Measurements from ENCODE around the gene DRAM1.

DNA sequence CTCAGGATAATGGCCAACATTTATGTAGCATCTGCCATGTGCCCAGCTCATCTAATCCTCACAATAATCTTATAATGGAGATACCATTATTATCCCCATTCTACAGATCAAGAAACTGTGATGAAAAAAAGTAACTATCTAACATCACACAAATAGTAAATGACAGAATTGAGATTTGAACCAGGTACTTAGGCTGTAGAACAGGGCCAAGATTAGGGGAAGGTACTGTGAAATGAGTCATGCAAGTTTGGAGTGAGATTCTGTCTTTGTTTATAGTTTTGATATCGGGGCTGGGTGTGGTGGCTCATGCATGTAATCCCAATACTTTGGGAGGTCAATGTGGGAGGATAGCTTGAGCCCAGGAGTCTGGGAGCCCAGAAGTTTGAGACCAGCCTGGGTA lies 45.4 kb upstream of the DRAM1 start:
- no peak for TF ChIP-seq EGR1 (conservative IDR thresholded peaks at IDR 0.05)
- no peak for TF ChIP-seq EZH2 (IDR thresholded peaks at IDR 0.05; ENCODE audit: borderline replicate concordance, low read depth, low read length)
- TF ChIP-seq, protein P1, sequence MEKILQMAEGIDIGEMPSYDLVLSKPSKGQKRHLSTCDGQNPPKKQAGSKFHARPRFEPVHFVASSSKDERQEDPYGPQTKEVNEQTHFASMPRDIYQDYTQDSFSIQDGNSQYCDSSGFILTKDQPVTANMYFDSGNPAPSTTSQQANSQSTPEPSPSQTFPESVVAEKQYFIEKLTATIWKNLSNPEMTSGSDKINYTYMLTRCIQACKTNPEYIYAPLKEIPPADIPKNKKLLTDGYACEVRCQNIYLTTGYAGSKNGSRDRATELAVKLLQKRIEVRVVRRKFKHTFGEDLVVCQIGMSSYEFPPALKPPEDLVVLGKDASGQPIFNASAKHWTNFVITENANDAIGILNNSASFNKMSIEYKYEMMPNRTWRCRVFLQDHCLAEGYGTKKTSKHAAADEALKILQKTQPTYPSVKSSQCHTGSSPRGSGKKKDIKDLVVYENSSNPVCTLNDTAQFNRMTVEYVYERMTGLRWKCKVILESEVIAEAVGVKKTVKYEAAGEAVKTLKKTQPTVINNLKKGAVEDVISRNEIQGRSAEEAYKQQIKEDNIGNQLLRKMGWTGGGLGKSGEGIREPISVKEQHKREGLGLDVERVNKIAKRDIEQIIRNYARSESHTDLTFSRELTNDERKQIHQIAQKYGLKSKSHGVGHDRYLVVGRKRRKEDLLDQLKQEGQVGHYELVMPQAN (IDR thresholded peaks at IDR 0.05; ENCODE audit: borderline replicate concordance): no peak
- no peak for TF ChIP-seq ZBED1 (IDR thresholded peaks at IDR 0.05)
- TF ChIP-seq POLR2AphosphoS5 (IDR thresholded peaks at IDR 0.05; ENCODE audit: control insufficient read depth, insufficient read depth, low read depth, low read length): no peak
- no peak for TF ChIP-seq MEF2A (IDR thresholded peaks at IDR 0.05; ENCODE audit: control insufficient read depth, low read depth, low read length)
- no peak for TF ChIP-seq ZBTB17 (CRISPR knock-in tag; IDR thresholded peaks at IDR 0.05)
- TF ChIP-seq, protein P2, sequence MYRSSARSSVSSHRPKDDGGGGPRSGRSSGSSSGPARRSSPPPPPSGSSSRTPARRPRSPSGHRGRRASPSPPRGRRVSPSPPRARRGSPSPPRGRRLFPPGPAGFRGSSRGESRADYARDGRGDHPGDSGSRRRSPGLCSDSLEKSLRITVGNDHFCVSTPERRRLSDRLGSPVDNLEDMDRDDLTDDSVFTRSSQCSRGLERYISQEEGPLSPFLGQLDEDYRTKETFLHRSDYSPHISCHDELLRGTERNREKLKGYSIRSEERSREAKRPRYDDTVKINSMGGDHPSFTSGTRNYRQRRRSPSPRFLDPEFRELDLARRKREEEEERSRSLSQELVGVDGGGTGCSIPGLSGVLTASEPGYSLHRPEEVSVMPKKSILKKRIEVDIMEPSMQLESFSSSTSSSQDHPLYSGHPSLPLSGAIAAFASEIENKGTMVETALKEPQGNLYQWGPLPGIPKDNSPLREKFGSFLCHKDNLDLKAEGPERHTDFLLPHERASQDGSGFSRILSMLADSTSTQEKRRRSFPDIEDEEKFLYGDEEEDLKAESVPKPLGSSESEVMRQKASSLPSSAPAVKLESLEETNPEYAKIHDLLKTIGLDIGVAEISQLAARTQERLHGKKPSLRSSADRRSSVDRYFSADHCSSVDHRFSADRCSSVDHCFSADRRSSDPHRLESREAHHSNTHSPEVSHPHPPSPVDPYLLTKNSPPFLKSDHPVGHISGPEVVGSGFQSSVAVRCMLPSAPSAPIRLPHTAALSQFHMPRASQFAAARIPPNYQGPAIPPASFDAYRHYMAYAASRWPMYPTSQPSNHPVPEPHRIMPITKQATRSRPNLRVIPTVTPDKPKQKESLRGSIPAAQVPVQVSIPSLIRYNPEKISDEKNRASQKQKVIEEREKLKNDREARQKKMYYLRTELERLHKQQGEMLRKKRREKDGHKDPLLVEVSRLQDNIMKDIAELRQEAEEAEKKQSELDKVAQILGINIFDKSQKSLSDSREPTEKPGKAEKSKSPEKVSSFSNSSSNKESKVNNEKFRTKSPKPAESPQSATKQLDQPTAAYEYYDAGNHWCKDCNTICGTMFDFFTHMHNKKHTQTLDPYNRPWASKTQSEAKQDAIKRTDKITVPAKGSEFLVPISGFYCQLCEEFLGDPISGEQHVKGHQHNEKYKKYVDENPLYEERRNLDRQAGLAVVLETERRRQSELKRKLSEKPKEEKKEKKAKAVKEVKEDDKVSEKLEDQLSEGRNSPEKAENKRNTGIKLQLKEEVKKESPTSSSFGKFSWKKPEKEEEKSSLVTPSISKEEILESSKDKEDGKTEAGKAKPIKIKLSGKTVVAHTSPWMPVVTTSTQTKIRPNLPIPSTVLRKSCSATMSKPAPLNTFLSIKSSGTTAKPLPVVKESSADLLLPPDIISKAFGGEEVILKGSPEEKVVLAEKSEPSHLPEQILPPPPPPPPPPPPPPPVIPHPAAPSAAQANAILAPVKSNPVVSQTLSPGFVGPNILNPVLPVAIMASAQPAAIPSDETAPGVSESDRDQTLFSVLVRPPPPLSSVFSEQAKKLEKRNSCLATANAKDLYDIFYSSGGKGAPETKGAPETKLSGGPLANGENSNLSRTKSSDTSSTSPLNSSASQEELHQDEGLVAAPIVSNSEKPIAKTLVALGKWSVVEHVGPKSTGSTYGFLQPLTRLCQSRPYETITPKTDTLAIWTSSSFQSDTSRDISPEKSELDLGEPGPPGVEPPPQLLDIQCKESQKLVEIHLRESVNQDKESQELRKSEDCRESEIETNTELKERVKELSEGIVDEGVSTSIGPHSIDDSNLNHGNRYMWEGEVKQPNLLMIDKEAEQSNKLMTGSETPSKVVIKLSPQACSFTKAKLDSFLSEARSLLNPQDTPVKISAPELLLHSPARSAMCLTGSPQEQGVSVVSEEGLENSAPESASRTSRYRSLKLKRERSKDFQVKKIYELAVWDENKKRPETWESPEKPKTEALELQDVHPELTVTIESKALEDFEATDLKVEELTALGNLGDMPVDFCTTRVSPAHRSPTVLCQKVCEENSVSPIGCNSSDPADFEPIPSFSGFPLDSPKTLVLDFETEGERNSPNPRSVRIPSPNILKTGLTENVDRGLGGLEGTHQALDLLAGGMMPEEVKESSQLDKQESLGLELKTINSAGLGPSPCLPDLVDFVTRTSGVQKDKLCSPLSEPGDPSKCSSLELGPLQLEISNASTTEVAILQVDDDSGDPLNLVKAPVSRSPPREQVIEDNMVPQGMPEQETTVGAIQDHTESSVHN (IDR thresholded peaks at IDR 0.05; ENCODE audit: borderline replicate concordance in 1 of 2, low read depth in 1 of 2): no peak
- no peak for TF ChIP-seq POLR2G (IDR thresholded peaks at IDR 0.05; ENCODE audit: low read depth, low read length)

All from K562 (cell line).